H1 (cell line): ENCODE data around the gene SLC25A21. TPM values are rescaled to one million over a fixed set of nuclear protein-coding genes. Genes with fewer than 3 reads are reported as not detected.

Experiments used
- BCL11A ChIP-seq, 2 experiments: IDR thresholded peaks; one replicate each; pipeline ENCODE4 v1.6.1; 2011; ENCODE audit warnings: low read depth in 2 of 2, low read length in 2 of 2, mild to moderate bottlenecking in 2 of 2
- CREB1 ChIP-seq: IDR thresholded peaks from 2 replicates; pipeline ENCODE4 v1.6.1; 2012; ENCODE audit warnings: inconsistent platforms
- SIX5 ChIP-seq: IDR thresholded peaks from 2 replicates; pipeline ENCODE4 v1.6.1; 2011; ENCODE audit warnings: mild to moderate bottlenecking, low read depth, low read length
- polyA plus RNA-seq, 7 experiments: library from polyadenylated mRNA; depleted of rRNA in 3 of 7; stranded (reverse) in 5 of 7; unstranded in 2 of 7; fragments of >200 nt in 5 of 7; fragments of 200-250 nt in 2 of 7; gene quantifications; 1 replicate in 5 of 7; 2 replicates in 1 of 7; 4 replicates in 1 of 7; pipeline versions ENCODE4 v1.2.1 to v1.2.3, GENCODE V29; 2011 to 2013; ENCODE audit warnings: missing spikeins in 2 of 7, mixed read lengths in 2 of 7
- total RNA-seq: library from RNA; stranded (reverse); fragmentation: NEBNext Ultra II Directional; extraction: Animal tissue kit (Norgen Biotek cat#: 25700); gene quantifications from 2 replicates; pipeline ENCODE4 v1.2.1, GENCODE V29; 2021

The SLC25A21 gene
- total and polyA plus RNA-seq, 2 of the 8 experiments (the other 6 are each of a cell fraction or from before 2014, with no cell fraction given), result 6.9 to 15.7 TPM

GRCh38 chr14:37187294-37187693 is 14.9 kb upstream of the SLC25A21 start (continued):
- TF ChIP-seq SIX5 (no peak), CREB1 (no peak), BCL11A (IDR thresholded peaks at IDR 0.05; ENCODE audit: low read depth in 2 of 2, low read length in 2 of 2) (no peak)
